MCF 10A (cell line): ENCODE data around the gene CIRBP. TPM values are rescaled to one million over a fixed set of nuclear protein-coding genes. Genes with fewer than 3 reads are reported as not detected.

Source experiments
- BruUV-seq: library from RNA; stranded (reverse); fragments of 400-500 nt; replicated peaks from 2 replicates; lab custom pipeline; 2021; lab: Mats Ljungman, UMichigan
- CTCF ChIA-PET: fragments of 300-600 bp; sonication (Branson Sonifier 250); formaldehyde crosslinking; extraction: SDS; loops from one replicate; lab custom pipeline; 2021; ENCODE audit warnings: antibody characterized with exemption, inconsistent platforms; lab: Yijun Ruan, JAX
- POLR2A ChIA-PET: fragments of 300-600, 350-650 bp; sonication (Branson Sonifier 250); formaldehyde crosslinking; extraction: SDS; loops from one replicate; lab custom pipeline; 2020; ENCODE audit warnings: antibody characterized with exemption, inconsistent platforms; lab: Yijun Ruan, JAX
- DNase-seq: peaks from one replicate; pipeline ENCODE4 v3.0.0-alpha.2; 2018; ENCODE audit not compliant: unreplicated experiment
- H3K27ac Mint-ChIP-seq: one replicate; pipeline ENCODE4 v1.8.0; 2022; ENCODE audit warnings: mild to moderate bottlenecking, low read depth, mixed read lengths; ENCODE audit not compliant: unreplicated experiment
- H3K27me3 Mint-ChIP-seq: one replicate; pipeline ENCODE4 v1.8.0; 2022; ENCODE audit warnings: mixed read lengths; ENCODE audit not compliant: insufficient read depth, unreplicated experiment
- H3K36me3 Mint-ChIP-seq: one replicate; pipeline ENCODE4 v1.8.0; 2022; ENCODE audit warnings: mild to moderate bottlenecking, moderate library complexity, mixed read lengths; ENCODE audit not compliant: insufficient read depth, unreplicated experiment
- H3K4me1 Mint-ChIP-seq: one replicate; pipeline ENCODE4 v1.8.0; 2022; ENCODE audit warnings: mixed read lengths; ENCODE audit not compliant: insufficient read depth, unreplicated experiment
- H3K4me3 Mint-ChIP-seq: one replicate; pipeline ENCODE4 v1.8.0; 2022; ENCODE audit warnings: mild to moderate bottlenecking, moderate library complexity, mixed read lengths; ENCODE audit not compliant: unreplicated experiment
- H3K9me3 Mint-ChIP-seq: one replicate; pipeline ENCODE4 v1.8.0; 2022; ENCODE audit warnings: mixed read lengths; ENCODE audit not compliant: unreplicated experiment
- intact Hi-C: fragments of 100-400 bp; cut with micrococcal nuclease; formaldehyde crosslinking; loops from 2 replicates; pipeline ENCODE4 v1.14.1; 2022
- total RNA-seq: library from RNA; stranded (reverse); gene quantifications from 2 replicates; pipeline ENCODE4 v1.2.3, GENCODE V29; 2022
- TF ChIP-seq, protein P1 (sequence below): fragments of 200-600 bp; IDR thresholded peaks from one replicate; pipeline ENCODE4 v1.8.0; 2022; ENCODE audit warnings: antibody characterized with exemption, mild to moderate bottlenecking; ENCODE audit not compliant: unreplicated experiment

The CIRBP gene
- total RNA-seq, 1 experiment from 2014 or later = 362 TPM

GRCh38 chr19:1270213-1270853 is 1.2 kb downstream of the CIRBP start:
- peaks cover 20% of the 10 kb centered on the region for H3K4me1 Mint-ChIP-seq
- no TSS peak for BruUV-seq
- peak overlapping the region; percentile 84 for H3K4me3 Mint-ChIP-seq
- H3K27ac Mint-ChIP-seq = peak overlapping the region; percentile 80
- intact Hi-C loops = loop anchor here (10.0 kb wide), 1 partner anchor 114 kb away; the partner anchor contains the start of gene NDUFS7
- no peaks in the 10 kb centered on the region for H3K9me3 Mint-ChIP-seq
- peaks cover 71% of the 10 kb centered on the region for H3K36me3 Mint-ChIP-seq
- ChIA-PET CTCF (no interaction called here), POLR2A (interaction anchor here (1.7 to 6.2 kb wide), 3 partner anchors 18 to 26 kb away, joined by 17 to 240 read pairs (median 62); partner anchors contain the start of gene ATP5F1D)
- DNase-seq = peak; percentile 69
- H3K27me3 Mint-ChIP-seq = no peaks in the 10 kb centered on the region
- TF ChIP-seq, protein P1, sequence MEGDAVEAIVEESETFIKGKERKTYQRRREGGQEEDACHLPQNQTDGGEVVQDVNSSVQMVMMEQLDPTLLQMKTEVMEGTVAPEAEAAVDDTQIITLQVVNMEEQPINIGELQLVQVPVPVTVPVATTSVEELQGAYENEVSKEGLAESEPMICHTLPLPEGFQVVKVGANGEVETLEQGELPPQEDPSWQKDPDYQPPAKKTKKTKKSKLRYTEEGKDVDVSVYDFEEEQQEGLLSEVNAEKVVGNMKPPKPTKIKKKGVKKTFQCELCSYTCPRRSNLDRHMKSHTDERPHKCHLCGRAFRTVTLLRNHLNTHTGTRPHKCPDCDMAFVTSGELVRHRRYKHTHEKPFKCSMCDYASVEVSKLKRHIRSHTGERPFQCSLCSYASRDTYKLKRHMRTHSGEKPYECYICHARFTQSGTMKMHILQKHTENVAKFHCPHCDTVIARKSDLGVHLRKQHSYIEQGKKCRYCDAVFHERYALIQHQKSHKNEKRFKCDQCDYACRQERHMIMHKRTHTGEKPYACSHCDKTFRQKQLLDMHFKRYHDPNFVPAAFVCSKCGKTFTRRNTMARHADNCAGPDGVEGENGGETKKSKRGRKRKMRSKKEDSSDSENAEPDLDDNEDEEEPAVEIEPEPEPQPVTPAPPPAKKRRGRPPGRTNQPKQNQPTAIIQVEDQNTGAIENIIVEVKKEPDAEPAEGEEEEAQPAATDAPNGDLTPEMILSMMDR = no peak

- Mint-ChIP-seq H3K4me3 (peak overlapping the region; percentile 84), H3K27ac (no peak overlapping the region), H3K9me3 (no peaks in the 10 kb centered on the region), H3K27me3 (no peaks in the 10 kb centered on the region), H3K36me3 (peaks cover 74% of the 10 kb centered on the region), H3K4me1 (peaks cover 18% of the 10 kb centered on the region)
- TF ChIP-seq, protein P1 = no peak
- no peak for DNase-seq
- POLR2A ChIA-PET = interaction anchor here (0.5 to 0.6 kb wide), 2 partner anchors 368 to 1057 kb away, joined by 3 read pairs; partner anchors contain the start of genes LSM7 and SPPL2B
- CTCF ChIA-PET = interaction anchor here (0.7 kb wide), 2 partner anchors 38 to 244 kb away, joined by 3 read pairs; no protein-coding TSS in a partner anchor
- no TSS peak for BruUV-seq
- intact Hi-C loops = loop anchor here (10.0 kb wide), 1 partner anchor 114 kb away; the partner anchor contains the start of gene NDUFS7
Measured at GRCh38 chr19:1270854-1271527, 1.9 kb downstream of the CIRBP start.

DNA sequence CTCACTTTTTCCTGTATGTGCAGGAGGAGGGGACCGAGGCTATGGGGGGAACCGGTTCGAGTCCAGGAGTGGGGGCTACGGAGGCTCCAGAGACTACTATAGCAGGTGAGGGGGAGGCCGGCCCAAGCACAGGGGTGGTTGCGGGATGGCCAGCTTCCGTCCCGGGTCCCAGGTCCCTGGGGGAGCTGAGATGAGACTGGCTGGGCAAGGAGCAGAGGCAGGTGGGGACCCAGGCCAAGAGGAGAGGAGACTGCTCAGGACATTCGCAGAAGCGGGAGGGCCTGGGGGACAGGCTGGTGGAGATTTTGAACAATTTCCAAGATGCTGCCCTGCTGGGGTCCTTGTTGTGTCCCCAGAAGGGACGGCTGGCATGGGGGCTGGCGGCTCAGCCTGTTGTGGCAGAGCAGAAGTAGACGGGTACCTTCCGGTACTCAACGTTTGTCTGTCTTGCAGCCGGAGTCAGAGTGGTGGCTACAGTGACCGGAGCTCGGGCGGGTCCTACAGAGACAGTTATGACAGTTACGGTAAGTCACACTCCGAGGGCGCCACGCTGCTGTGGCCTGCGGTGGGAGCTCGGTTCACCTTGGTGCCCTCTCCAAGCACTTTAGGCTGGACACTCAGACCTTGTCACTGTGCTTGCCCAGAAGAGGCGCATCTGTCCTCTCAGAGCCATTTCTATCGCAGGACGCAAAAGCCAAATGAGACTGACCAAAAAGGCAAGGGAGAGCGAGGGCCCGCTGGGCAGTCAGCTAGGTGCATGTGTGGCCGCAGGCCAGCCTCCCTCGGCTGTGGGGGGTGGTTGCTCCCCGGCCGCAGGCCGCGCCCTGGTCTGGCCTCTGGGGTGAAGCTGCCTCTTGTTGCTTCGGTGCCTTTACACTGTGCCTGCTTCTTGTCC is 2.6 kb downstream of the CIRBP start:
- TF ChIP-seq, protein P1 = no peak
- CTCF ChIA-PET = interaction anchor here (0.5 to 0.7 kb wide), 3 partner anchors 39 to 243 kb away, joined by 3 read pairs; no protein-coding TSS in a partner anchor
- no peak overlapping the region for H3K27ac Mint-ChIP-seq
- H3K9me3 Mint-ChIP-seq = no peaks in the 10 kb centered on the region
- no peak for DNase-seq
- no TSS peak for BruUV-seq
- H3K4me3 Mint-ChIP-seq = peak overlapping the region; percentile 84
- H3K27me3 Mint-ChIP-seq = no peaks in the 10 kb centered on the region
- H3K4me1 Mint-ChIP-seq = peaks cover 21% of the 10 kb centered on the region
- H3K36me3 Mint-ChIP-seq = peaks cover 72% of the 10 kb centered on the region
- POLR2A ChIA-PET = interaction anchor here (0.5 to 2.9 kb wide), 4 partner anchors 10 to 1057 kb away, joined by 3 to 15 read pairs (median 4); partner anchors contain the start of genes LSM7 and SPPL2B
- intact Hi-C loops = loop anchor here (10.0 kb wide), 1 partner anchor 113 kb away; the partner anchor contains the start of gene NDUFS7
